Measurements from ENCODE around the gene ITGA1. TPM values are rescaled to one million over a fixed set of nuclear protein-coding genes. Genes with fewer than 3 reads are reported as not detected.
A peak's percentile ranks its signal among the peaks of the same experiment; 100 is the strongest.

The ITGA1 gene
- total and polyA plus RNA-seq, 2 of the 13 experiments (the other 11 are each of a cell fraction or from before 2014, with no cell fraction given), result 23.1 to 28.6 TPM

DNA sequence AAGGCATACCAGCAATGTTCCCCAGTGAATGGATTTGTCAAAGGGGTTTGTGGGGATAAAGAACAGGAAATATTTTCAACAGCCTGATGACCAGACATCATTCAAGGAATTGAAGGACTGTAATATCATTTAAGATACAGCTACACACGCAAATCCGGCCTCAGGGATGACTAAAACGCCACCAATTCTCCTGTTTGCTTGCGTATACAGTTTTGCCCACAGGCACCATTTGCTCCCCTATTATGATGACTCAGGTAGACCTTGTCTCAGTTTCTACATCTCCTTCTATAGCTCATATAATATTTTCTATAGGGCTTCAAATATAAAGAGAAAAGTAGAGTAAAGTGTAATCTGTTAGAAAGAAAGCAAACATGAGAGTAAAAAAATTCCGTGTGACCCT lies 29.7 kb upstream of the ITGA1 start:
- FAIRE-seq (no peak), DNase-seq (ENCODE audit: low spot score) (no peak), ATAC-seq (no peak)
- Histone ChIP-seq H3K9me3 (ENCODE audit: low read length) (no peaks in the 10 kb centered on the region), H3K27me3 (ENCODE audit: control insufficient read depth in 1 of 2, insufficient read depth in 2 of 2, low read length in 2 of 2) (no peaks in the 10 kb centered on the region; a peak in 1 of 5 replicates), H3K4me3 (replicated peaks in 1 of 3; ENCODE audit: insufficient read depth in 1 of 3, low read depth in 2 of 3, low read length in 3 of 3) (no peak overlapping the region), H2AFZ (ENCODE audit: low read length) (no peak overlapping the region), H3K4me2 (ENCODE audit: low read depth, low read length) (no peak overlapping the region), H4K20me1 (ENCODE audit: insufficient read depth, low read length) (no peaks in the 10 kb centered on the region), H3K9ac (ENCODE audit: insufficient read depth, low read depth, low read length) (no peak overlapping the region), H3K79me2 (ENCODE audit: insufficient read depth, low read length) (no peaks in the 10 kb centered on the region), H3K36me3 (replicated peaks in 1 of 2; ENCODE audit: control insufficient read depth in 1 of 2, insufficient read depth in 2 of 2, low read length in 2 of 2) (no peaks in the 10 kb centered on the region), H3K27ac (ENCODE audit: extremely low read length, insufficient read depth, low read length) (no peak overlapping the region), H3K4me1 (ENCODE audit: insufficient read depth, low read length) (no peaks in the 10 kb centered on the region)
- no peak for TF ChIP-seq FOXO1 (CRISPR knock-in tag; IDR thresholded peaks at IDR 0.05)
- 0 out of 4 replicates have a peak, but pooled peaks of 1 of the 2 experiments have one; percentile 12 for TF ChIP-seq MAFK (conservative IDR thresholded peaks at IDR 0.05 in 1 of 2, IDR thresholded peaks at IDR 0.05 in 1 of 2; ENCODE audit: low read length in 2 of 2)
- no peak for TF ChIP-seq MIXL1 (CRISPR knock-in tag; IDR thresholded peaks at IDR 0.05)
- ChIA-PET POLR2A (no interaction called here), CTCF (ENCODE audit: low intra/inter-chr PET ratio, low total read pairs) (no interaction called here)
- WGBS (ENCODE audit: low lambda C conversion rate), result 58% methylated on average over 5 of the region's 5 CpGs
- no TSS peak for BruUV-seq (replicated peaks)
- in situ Hi-C loops (cut with HindIII; ENCODE audit: extremely low pct_ligation_motif_present, low pct_unique_long_range_greater_than_20kb) (no loop called here), intact Hi-C loops (cut with micrococcal nuclease; ENCODE audit: unreplicated experiment) (no loop called here)

DNA sequence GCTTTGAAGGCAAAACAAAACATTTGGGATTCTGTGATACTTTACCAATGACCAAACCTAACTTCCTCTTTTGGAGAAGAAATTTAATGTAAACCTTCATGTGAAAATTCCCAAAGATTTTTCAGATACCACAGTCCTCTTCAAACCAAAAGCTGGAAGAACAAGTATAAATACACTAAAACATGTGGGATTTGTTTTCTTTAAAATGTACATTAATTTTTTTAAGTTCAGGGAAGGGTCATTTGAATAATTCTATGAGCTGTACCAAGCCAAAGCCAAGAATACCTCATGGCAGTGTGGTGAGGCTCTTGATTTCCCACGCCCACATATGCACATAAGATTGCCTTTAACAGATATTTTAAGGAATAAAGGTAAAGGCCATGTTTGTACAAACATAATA lies 28.4 kb upstream of the ITGA1 start:
- Histone ChIP-seq H3K9me3 (ENCODE audit: low read length) (no peaks in the 10 kb centered on the region), H3K27ac (ENCODE audit: extremely low read length, insufficient read depth, low read length) (no peak overlapping the region), H3K79me2 (ENCODE audit: insufficient read depth, low read length) (no peaks in the 10 kb centered on the region), H3K27me3 (ENCODE audit: control insufficient read depth in 1 of 2, insufficient read depth in 2 of 2, low read length in 2 of 2) (no peaks in the 10 kb centered on the region; a peak in 1 of 5 replicates), H3K4me2 (ENCODE audit: low read depth, low read length) (no peak overlapping the region), H3K9ac (ENCODE audit: insufficient read depth, low read depth, low read length) (no peak overlapping the region), H4K20me1 (ENCODE audit: insufficient read depth, low read length) (no peaks in the 10 kb centered on the region), H3K36me3 (replicated peaks in 1 of 2; ENCODE audit: control insufficient read depth in 1 of 2, insufficient read depth in 2 of 2, low read length in 2 of 2) (no peaks in the 10 kb centered on the region), H3K4me3 (replicated peaks in 1 of 3; ENCODE audit: insufficient read depth in 1 of 3, low read depth in 2 of 3, low read length in 3 of 3) (no peak overlapping the region), H3K4me1 (ENCODE audit: insufficient read depth, low read length) (no peaks in the 10 kb centered on the region), H2AFZ (ENCODE audit: low read length) (no peak overlapping the region)
- intact Hi-C loops (cut with micrococcal nuclease; ENCODE audit: unreplicated experiment) (no loop called here), in situ Hi-C loops (cut with HindIII; ENCODE audit: extremely low pct_ligation_motif_present, low pct_unique_long_range_greater_than_20kb) (no loop called here)
- 0% methylated on average over 1 of the region's 1 CpG for WGBS (ENCODE audit: low lambda C conversion rate)
- BruUV-seq (replicated peaks), result no TSS peak
- DNase-seq (ENCODE audit: low spot score), result no peak
- ChIA-PET CTCF (ENCODE audit: low intra/inter-chr PET ratio, low total read pairs) (no interaction called here), POLR2A (no interaction called here)
- no peak for FAIRE-seq
- no peak for ATAC-seq
- TF ChIP-seq, protein P1, sequence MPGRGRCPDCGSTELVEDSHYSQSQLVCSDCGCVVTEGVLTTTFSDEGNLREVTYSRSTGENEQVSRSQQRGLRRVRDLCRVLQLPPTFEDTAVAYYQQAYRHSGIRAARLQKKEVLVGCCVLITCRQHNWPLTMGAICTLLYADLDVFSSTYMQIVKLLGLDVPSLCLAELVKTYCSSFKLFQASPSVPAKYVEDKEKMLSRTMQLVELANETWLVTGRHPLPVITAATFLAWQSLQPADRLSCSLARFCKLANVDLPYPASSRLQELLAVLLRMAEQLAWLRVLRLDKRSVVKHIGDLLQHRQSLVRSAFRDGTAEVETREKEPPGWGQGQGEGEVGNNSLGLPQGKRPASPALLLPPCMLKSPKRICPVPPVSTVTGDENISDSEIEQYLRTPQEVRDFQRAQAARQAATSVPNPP (CRISPR knock-in tag; IDR thresholded peaks at IDR 0.05), result no peak
- TF ChIP-seq ZNF790 (CRISPR knock-in tag; IDR thresholded peaks at IDR 0.05; ENCODE audit: borderline replicate concordance) (no peak), AGO1 (IDR thresholded peaks at IDR 0.05; ENCODE audit: low read depth, low read length, poor library complexity, severe bottlenecking) (no peak), HNF4A (CRISPR knock-in tag; IDR thresholded peaks at IDR 0.05) (no peak), ZNF616 (CRISPR knock-in tag; IDR thresholded peaks at IDR 0.05; ENCODE audit: low read depth) (no peak), ZNF205 (CRISPR knock-in tag; IDR thresholded peaks at IDR 0.05) (no peak)
- TF ChIP-seq, protein P2, sequence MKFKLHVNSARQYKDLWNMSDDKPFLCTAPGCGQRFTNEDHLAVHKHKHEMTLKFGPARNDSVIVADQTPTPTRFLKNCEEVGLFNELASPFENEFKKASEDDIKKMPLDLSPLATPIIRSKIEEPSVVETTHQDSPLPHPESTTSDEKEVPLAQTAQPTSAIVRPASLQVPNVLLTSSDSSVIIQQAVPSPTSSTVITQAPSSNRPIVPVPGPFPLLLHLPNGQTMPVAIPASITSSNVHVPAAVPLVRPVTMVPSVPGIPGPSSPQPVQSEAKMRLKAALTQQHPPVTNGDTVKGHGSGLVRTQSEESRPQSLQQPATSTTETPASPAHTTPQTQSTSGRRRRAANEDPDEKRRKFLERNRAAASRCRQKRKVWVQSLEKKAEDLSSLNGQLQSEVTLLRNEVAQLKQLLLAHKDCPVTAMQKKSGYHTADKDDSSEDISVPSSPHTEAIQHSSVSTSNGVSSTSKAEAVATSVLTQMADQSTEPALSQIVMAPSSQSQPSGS (CRISPR knock-in tag; IDR thresholded peaks at IDR 0.05), result no peak
- TF ChIP-seq, protein P3, sequence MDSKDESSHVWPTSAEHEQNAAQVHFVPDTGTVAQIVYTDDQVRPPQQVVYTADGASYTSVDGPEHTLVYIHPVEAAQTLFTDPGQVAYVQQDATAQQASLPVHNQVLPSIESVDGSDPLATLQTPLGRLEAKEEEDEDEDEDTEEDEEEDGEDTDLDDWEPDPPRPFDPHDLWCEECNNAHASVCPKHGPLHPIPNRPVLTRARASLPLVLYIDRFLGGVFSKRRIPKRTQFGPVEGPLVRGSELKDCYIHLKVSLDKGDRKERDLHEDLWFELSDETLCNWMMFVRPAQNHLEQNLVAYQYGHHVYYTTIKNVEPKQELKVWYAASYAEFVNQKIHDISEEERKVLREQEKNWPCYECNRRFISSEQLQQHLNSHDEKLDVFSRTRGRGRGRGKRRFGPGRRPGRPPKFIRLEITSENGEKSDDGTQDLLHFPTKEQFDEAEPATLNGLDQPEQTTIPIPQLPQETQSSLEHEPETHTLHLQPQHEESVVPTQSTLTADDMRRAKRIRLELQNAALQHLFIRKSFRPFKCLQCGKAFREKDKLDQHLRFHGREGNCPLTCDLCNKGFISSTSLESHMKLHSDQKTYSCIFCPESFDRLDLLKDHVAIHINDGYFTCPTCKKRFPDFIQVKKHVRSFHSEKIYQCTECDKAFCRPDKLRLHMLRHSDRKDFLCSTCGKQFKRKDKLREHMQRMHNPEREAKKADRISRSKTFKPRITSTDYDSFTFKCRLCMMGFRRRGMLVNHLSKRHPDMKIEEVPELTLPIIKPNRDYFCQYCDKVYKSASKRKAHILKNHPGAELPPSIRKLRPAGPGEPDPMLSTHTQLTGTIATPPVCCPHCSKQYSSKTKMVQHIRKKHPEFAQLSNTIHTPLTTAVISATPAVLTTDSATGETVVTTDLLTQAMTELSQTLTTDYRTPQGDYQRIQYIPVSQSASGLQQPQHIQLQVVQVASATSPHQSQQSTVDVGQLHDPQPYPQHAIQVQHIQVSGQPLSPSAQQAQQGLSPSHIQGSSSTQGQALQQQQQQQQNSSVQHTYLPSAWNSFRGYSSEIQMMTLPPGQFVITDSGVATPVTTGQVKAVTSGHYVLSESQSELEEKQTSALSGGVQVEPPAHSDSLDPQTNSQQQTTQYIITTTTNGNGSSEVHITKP (CRISPR knock-in tag; IDR thresholded peaks at IDR 0.05; ENCODE audit: low read depth), result no peak

All from HepG2 (cell line).